Nephron progenitor cell (in vitro differentiated cells): Measurements from ENCODE around the gene SIRT6.

Experiments used
- DNase-seq: peaks from one replicate; pipeline ENCODE4 v3.0.0; 2021
- H3K27ac Mint-ChIP-seq: 2 replicates; pipeline ENCODE4 v1.8.0; 2021; ENCODE audit warnings: mild to moderate bottlenecking, moderate library complexity, mixed read lengths
- H3K27me3 Mint-ChIP-seq: 2 replicates; pipeline ENCODE4 v1.8.0; 2021; ENCODE audit warnings: mild to moderate bottlenecking, low read depth, mixed read lengths; ENCODE audit not compliant: poor library complexity
- H3K36me3 Mint-ChIP-seq: 2 replicates; pipeline ENCODE4 v1.8.0; 2021; ENCODE audit warnings: low read depth, mixed read lengths
- H3K4me1 Mint-ChIP-seq: 2 replicates; pipeline ENCODE4 v1.8.0; 2021; ENCODE audit warnings: mixed read lengths
- H3K4me3 Mint-ChIP-seq: 2 replicates; pipeline ENCODE4 v1.8.0; 2021; ENCODE audit warnings: mild to moderate bottlenecking, moderate library complexity, mixed read lengths
- H3K9me3 Mint-ChIP-seq: 2 replicates; pipeline ENCODE4 v1.8.0; 2021; ENCODE audit warnings: mild to moderate bottlenecking, moderate library complexity, mixed read lengths
- TF ChIP-seq, protein P1 (sequence below): fragments of 200-600 bp; sonication (generic); IDR thresholded peaks from 2 replicates; pipeline ENCODE4 v1.5.0; 2021; ENCODE audit warnings: antibody characterized with exemption

SIRT6 gene

DNA sequence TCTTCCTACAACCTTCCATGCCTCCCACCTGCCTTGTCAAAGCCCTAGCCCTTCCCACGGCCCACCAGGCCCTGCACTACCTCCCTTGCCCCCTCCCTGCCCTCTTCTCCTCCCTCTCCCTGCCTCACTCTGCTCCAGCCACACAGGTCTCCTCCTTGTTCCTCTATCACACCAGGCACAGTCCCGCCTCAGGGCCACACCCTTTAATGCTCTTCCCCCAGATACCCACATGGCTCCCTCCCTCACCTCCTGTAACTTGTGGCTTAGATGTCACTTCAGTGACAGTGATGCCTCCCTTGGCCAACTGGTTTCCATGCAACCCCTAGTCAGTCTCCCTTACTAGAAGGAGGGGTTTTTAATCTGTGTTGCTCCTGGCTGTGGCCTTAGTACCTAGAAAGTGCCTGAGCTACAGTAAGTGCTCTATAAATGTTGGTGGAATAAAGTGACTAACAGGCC, 1.3 kb downstream of the SIRT6 start:
- H3K36me3 Mint-ChIP-seq: peaks cover 12% of the 10 kb centered on the region
- H3K27me3 Mint-ChIP-seq: peaks cover 22% of the 10 kb centered on the region
- H3K4me1 Mint-ChIP-seq: peaks cover 46% of the 10 kb centered on the region
- peak overlapping the region; percentile 98 for H3K4me3 Mint-ChIP-seq
- no peaks in the 10 kb centered on the region for H3K9me3 Mint-ChIP-seq
- DNase-seq: no peak
- TF ChIP-seq, protein P1, sequence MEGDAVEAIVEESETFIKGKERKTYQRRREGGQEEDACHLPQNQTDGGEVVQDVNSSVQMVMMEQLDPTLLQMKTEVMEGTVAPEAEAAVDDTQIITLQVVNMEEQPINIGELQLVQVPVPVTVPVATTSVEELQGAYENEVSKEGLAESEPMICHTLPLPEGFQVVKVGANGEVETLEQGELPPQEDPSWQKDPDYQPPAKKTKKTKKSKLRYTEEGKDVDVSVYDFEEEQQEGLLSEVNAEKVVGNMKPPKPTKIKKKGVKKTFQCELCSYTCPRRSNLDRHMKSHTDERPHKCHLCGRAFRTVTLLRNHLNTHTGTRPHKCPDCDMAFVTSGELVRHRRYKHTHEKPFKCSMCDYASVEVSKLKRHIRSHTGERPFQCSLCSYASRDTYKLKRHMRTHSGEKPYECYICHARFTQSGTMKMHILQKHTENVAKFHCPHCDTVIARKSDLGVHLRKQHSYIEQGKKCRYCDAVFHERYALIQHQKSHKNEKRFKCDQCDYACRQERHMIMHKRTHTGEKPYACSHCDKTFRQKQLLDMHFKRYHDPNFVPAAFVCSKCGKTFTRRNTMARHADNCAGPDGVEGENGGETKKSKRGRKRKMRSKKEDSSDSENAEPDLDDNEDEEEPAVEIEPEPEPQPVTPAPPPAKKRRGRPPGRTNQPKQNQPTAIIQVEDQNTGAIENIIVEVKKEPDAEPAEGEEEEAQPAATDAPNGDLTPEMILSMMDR: no peak
- no peak overlapping the region for H3K27ac Mint-ChIP-seq

DNA sequence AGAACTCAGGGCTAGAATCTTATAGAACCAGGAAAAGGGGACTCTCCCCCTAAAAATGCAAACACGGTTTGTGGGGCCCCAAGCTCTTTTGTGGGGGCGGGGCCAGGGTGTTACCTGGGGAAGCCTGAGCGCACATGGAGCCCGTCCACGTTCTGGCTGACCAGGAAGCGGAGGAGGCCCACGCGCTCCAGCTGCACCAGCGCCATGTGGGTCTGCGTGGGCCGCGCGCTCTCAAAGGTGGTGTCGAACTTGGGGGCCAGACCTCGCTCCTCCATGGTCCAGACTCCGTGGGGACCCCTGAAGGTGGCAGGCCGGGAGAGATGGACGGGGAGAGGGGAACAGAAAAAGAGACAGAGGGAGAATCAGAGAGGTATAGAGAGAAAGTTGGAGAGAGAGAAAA, 3.4 kb downstream of the SIRT6 start:
- DNase-seq: no peak
- Mint-ChIP-seq H3K9me3 (no peaks in the 10 kb centered on the region), H3K36me3 (peaks cover 12% of the 10 kb centered on the region), H3K4me1 (peaks cover 26% of the 10 kb centered on the region), H3K4me3 (peak overlapping the region; percentile 15), H3K27ac (peak overlapping the region; percentile 12), H3K27me3 (peaks cover 10% of the 10 kb centered on the region)
- TF ChIP-seq, protein P1: no peak

DNA sequence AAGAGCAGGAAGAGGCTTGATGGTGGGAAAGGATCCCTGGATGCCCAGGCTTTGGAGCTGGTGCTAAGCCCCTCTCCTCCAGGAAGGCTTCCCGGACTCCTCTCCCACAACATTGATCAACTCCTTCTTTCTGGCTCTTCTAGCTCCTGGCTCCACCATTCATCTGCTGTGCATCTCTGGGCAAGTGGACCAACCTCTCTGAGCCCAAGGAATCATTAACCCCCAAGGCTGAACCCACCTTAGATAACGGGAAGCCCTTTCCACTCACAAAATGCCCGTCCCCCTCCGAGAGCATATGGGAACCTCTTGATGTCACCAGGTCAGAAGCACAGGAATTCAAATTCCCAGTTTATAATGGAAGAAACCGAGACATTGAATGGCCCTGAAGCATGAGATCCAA, 5.2 kb downstream of the SIRT6 start:
- Mint-ChIP-seq H3K4me3 (no peak overlapping the region), H3K9me3 (no peaks in the 10 kb centered on the region), H3K27ac (no peak overlapping the region), H3K36me3 (peaks cover 12% of the 10 kb centered on the region), H3K27me3 (peaks cover 19% of the 10 kb centered on the region), H3K4me1 (peaks cover 9% of the 10 kb centered on the region)
- TF ChIP-seq, protein P1: no peak
- no peak for DNase-seq

DNA sequence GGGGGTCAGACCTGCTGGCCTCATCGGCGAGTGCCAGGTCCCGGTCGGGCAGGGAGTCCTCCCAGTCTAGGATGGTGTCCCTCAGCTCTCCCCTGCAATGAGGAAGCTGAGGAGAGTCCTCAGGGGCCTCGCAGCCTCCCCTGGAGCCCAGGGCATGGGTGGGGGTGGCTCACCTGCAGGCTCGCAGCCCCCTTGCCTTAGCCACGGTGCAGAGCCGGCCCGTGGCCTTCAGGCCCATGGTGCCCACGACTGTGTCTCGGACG, 6.8 kb downstream of the SIRT6 start:
- H3K4me3 Mint-ChIP-seq: no peak overlapping the region
- TF ChIP-seq, protein P1: no peak
- no peaks in the 10 kb centered on the region for H3K9me3 Mint-ChIP-seq
- H3K27ac Mint-ChIP-seq: peak overlapping the region; percentile 51
- peaks cover 33% of the 10 kb centered on the region for H3K27me3 Mint-ChIP-seq
- peaks cover 12% of the 10 kb centered on the region for H3K36me3 Mint-ChIP-seq
- no peaks in the 10 kb centered on the region for H3K4me1 Mint-ChIP-seq
- DNase-seq: no peak

DNA sequence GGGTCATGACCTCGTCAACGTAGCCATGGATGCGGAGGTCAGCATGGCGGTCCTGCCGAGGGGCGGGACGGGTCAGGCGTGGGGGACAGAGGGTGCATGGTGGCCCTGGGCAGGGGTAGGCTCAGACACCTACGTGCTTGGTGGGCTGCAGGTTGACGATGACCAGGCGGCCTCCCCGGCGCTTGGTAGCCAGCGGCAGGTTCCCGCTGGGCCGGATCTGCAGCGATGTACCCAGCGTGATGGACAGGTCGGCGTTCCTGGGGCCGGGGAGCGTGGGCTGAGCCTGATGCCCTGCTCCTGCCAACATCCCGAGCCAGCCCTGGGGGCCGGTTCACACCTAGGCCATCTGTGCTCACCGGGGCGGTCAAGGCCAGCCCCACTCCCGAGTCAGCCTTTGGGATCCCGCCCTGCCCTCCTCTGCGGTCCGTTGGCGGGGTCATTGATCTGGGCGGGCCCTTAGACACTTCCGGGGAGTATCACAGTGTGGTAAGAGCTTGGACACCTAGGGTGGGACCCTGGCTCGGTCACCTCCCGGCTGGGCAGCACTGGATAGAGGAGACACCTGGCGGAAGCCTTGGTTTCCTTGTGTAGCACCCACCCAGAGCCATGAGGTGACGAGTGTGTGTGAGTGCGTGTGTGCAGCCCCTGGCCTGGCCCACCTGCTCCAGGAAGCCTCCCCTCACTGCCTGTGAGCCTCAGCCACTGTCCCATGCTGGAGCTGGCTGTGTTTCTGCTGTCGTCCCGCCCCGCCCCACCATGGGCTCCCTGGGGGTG, 7.3 kb downstream of the SIRT6 start:
- DNase-seq: no peak
- TF ChIP-seq, protein P1: no peak
- peaks cover 37% of the 10 kb centered on the region for H3K27me3 Mint-ChIP-seq
- no peak overlapping the region for H3K27ac Mint-ChIP-seq
- H3K9me3 Mint-ChIP-seq: no peaks in the 10 kb centered on the region
- no peak overlapping the region for H3K4me3 Mint-ChIP-seq
- H3K36me3 Mint-ChIP-seq: peaks cover 11% of the 10 kb centered on the region
- H3K4me1 Mint-ChIP-seq: no peaks in the 10 kb centered on the region
